NCI-H1694 treated with DMSO at 0.1 percent for 48 hours (cell line): Measurements from ENCODE around the gene DRD1.
"Not testable (repeated sequence)": the region's sequence is repeated elsewhere in the genome, so short reads cannot be mapped to it uniquely, and the experiment has no call there.

Source experiments
- DNase-seq: peaks from one replicate; lab custom pipeline; 2025; lab: John Stamatoyannopoulos, UW

DRD1 gene

DNA sequence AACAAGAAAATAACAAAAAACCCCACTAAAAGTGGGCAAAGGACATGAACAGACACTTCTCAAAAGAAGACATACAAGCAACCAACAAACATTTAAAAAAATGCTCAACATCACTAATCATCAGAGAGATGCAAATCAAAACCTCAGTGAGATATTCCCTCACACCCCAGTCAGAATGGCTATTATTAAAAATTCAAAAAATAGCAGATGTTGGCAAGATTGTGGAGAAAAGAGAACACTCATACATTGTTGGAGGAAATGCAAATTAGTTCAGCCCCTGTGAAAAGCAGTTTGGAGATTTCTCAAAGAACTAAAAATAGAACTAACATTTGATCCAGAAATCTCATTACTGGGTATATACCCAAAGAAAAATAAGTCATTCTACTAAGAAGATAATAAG is 19.4 kb downstream of the DRD1 start:
- DNase-seq, result not testable (repeated sequence)

DNA sequence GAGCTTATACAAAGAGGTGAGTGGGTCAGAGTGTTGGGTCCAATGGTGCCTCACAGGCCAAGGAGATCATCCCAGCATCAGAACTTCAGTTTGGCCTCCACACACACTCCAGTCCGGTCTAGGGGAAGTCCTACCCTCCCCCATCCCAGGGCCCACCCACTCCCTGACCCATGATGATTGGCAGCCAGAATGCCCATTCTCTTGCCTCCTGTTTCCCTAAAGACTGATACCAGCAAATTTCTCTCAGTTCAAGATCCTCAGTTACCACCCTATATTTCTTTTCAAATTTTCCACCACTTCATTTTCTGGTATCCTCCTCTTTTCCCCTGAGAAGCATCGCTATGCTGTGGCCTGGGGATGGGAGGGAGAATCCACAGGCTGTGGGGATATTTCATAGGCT is 21.9 kb downstream of the DRD1 start:
- no peak for DNase-seq

DNA sequence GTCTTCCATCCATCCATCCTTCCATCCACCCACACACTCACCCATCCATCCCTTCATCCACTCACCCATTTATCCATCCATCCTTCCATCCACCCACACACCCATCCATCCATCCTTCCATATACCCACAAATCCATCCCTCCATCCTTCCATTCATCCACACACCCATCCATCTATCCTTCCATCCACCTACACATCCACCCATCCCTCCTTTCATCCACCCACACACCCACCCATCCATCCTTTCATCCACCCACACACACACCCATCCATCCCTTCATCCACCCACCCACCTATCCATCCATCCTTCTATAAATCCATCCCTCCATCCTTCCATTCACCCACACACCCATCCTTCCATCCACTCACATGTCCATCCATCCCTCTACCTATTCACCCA is 23.6 kb downstream of the DRD1 start:
- DNase-seq, result no peak

DNA sequence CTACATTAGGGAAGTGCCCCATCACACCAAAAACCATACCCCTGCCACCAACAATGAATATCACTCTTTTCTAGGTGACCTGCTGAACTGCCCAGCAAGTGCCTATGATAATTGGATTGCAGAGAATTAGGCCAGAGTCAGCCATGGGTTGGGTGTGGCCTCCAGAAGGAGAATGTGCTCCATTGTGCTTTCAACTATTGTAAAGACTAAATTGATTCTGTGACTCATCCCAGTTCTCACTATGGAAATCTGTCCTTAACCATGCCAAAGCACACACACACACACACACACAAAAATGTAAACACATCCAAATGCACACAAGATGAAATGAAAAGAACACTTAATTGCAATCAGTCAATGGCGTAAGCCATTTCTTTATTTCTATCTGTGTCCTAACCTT is 25.7 kb downstream of the DRD1 start:
- DNase-seq, result no peak

DNA sequence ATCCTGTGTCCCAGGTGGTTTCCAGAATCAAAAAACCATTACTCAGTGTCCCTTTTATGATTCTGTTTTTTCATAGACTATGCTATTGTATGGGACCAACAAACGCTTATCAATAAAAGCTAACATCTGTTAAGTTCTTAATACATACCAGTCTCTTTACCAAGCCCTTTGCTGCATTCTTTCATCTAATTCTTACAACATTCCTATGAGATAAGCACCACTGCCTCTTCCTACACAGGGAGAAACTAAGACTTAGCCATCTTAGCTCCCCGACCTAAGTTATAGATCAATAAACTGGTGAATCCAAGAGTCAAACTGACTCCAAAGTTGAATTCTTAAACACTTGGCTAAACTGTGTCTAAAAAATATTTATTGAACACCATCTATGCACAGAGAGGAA is 26.6 kb downstream of the DRD1 start:
- DNase-seq, result no peak

DNA sequence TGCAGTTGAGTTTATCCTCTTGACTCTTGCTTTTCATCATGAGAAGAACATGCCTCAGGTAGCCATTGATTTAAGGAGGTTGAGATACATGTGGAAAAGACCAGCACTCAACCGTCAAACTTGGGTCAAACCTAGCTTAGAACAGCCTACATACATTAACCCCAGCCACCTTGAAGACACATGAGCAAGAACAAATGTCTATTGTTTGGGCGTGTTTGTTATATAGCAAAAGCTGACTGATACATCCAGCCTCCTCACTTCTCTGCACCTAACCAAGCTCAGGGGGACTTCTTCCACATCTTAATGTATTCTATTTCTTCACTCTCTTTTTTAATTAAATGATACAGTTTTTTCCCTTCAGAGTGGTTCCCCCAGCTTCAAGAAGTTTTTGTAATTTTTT is 28.7 kb downstream of the DRD1 start:
- no peak for DNase-seq

DNA sequence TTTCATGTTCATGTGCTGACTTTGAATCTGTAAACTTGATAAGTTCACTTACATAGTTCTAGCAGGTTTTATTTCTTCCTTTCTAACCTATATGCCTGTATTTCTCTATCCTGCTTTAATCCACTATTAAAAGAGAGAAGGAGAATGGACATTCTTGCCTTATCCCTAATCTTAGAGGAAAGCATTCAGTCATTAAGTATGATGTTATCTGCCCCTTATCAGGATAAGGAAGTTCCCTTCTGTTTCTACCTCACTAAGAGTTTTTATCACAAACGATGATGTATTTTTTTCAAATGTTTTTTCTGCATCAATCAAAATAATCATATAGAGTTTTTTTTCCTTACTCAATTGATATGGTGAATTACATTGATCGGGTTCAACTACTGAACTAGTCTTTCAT is 33.1 kb downstream of the DRD1 start:
- DNase-seq, result no peak

DNA sequence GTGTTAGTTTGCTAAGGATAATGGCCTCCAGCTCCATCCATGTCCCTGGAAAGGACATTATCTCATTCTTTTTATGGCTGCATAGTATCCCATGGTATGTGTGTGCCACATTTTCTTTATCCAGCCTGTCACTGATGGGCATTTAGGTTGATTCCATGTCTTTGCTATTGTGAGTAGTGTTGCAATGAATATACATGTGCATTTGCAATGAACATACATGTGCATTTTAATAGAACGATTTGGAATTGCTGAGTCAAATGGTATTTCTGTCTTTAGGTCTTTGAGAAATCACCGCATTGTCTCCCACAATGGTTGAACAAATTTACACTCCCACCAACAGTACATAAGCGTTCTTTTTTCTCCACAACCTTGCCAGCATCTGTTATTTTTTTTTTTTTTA is 37.7 kb downstream of the DRD1 start:
- DNase-seq, result no peak

DNA sequence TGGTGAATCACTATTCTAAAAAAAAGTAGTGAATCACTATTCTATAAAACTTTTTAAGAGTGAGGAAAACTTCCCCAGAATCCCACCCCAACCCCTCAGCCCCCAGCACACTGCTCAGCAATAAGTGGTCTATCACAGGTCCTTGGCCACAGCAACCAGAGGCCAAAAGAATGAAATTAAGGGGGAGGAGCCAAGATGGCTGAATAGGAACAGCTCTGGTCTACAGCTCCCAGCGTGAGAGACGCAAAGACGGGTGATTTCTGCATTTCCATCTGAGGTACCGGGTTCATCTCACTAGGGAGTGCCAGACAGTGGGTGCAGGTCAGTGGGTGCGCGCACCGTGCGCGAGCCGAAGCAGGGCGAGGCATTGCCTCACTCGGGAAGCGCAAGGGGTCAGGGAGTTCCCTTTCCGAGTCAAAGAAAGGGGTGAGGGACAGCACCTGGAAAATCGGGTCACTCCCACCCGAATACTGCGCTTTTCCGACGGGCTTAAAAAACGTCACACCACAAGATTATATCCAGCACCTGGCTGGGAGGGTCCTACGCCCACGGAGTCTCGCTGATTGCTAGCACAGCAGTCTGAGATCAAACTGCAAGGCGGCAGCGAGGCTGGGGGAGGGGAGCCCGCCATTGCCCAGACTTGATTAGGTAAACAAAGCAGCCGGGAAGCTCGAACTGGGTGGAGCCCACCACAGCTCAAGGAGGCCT is 46.2 kb downstream of the DRD1 start:
- DNase-seq, result not testable (repeated sequence)

DNA sequence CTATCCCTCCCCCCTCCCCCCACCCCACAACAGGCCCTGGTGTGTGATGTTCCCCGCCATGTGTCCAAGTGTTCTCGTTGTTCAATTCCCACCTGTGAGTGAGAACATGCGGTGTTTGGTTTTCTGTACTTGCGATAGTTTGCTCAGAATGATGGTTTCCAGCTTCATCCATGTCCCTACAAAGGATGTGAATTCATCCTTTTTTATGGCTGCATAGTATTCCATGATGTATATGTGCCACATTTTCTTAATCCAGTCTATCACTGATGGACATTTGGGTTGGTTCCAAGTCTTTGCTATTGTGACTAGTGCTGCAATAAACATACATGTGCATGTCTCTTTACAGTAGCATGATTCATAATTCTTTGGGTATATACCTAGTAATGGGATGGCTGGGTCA is 48.6 kb downstream of the DRD1 start:
- not testable (repeated sequence) for DNase-seq

DNA sequence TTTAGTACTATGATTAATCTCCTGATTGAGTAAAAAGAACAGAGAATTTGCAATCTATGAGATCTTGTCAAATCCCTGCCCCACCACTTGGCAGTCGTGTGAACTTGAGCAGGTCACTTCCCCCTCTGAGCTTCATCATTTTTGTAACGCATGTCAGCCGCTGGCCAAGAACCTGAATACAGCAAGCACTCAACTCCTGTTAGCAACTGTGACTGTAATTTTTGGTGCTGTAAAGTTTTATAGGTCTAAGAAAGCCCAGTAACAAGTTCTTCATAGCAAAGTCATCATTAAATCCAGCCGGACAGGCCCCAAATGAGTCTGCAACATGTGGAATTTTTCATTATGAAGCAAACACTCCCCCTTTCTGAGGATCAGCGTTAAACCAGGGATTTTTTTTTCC is 49.4 kb downstream of the DRD1 start:
- no peak for DNase-seq

DNA sequence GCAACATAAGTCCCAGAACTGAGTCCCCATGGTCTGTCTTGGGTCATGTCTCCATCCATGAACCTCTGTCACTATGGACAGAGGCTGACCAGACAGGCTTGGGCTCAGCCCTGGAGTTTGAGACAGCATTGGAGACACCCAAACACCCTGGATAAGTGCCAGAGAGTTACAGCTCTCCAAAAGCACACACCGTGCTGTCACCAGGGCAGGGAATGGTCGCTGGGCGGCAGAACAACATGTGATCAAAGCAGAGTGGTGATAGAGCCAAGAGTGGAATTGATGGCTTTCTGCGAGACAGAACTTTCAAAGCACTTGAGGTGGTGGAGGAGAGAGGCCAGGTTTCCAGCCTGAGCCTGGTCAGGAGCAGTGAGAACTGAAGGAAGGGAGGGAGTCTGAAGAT is 50.1 kb downstream of the DRD1 start:
- DNase-seq, result no peak

DNA sequence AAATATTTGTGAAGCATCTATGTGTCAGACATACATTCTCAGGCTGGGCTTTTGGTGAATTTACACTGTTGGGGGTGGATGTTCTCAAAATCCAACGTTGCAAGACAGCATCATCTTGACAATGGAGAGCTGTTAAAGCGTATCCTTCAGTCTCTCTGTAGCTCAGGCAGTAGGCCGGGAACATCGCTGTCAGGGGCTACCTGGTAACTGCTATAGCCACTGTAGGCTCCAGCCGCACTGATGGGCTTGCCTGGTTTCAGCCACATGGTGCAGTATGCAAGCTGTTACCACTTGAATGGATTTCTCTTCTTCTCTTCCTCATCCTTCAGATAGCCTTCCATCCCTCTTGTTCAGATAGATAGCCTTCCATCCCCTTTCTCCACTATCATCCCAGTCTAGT is 51.7 kb downstream of the DRD1 start:
- no peak for DNase-seq

DNA sequence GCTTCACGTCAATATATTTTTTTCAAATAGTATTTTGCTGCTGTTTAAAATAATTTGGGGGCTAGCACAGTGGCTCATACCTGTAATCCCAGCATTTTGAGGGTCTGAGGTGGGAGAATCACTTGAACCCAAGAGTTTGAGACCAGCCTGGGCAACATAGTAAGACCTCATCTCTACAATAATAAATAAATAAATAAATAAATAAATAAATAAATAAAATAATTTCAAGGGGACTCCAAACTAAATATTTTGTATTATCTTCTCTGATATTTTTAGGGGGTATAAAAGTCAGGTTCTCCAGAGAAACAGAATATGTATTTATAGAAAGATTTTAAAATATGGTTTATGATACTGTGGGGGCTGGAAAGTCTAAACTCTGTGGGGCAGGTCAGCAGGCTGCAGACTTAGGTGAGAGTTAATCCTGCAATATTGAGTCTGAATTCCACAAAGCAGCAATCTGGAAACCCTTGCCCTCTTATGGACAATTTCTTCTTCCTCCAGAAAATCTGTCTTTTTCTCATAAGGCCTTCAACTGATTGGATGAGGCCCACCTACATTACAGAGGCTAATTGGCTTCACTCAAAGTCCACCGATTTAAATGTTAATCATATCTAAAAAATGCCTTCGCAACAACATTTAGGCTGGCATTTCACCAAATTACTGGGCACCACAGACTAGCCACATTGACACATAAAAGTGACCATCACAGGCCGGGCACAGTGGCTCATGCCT is 53.5 kb downstream of the DRD1 start:
- no peak for DNase-seq
